Epidermal melanocyte (primary cell): ENCODE measurements around the gene ARHGAP31.
"Not testable (repeated sequence)": the region's sequence is repeated elsewhere in the genome, so short reads cannot be mapped to it uniquely, and the experiment has no call there.

Source experiments
- DNase-seq: peaks from one replicate; pipeline ENCODE4 v3.0.0; 2011; ENCODE audit warnings: low spot score; ENCODE audit not compliant: insufficient read length

ARHGAP31 gene

DNA sequence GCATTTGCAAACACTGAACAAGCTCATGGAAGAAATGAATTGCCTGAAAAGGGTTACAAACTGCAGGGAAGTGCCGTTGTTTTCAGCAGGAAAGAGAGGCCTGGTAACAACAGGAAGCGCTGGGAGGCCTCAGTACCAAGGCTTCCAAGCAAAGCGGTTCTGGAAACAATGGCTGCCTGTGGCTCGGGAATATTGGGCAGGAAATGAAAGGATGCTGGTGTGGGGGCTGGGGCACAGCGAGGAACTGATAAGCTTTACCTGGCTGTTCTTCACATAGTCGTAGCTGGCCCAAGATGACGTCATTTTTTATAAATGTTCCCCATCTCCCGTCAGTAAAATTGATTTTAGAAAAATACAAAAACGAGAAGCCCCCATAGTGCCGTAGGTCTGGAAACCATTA is 55.9 kb downstream of the ARHGAP31 start:
- DNase-seq: no peak

DNA sequence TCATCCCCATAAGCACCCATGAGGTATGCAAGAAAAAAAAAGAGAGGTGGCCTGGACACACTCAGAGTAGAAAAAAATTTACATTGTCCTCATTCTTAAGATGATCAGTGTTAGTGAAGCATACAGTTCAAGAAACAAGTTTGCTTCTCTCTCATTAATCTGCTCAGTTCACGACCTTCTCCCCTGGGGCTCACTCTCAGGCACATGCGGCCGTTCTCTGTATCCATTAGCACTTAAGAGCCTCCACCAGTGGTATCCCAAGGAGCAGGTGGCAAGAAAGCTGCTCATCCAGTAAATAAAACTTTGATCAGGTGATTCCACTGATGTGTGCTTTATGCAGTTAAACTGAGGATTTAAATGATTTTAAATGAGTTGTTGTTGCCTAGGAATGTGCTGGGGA is 57.4 kb downstream of the ARHGAP31 start:
- DNase-seq: no peak

DNA sequence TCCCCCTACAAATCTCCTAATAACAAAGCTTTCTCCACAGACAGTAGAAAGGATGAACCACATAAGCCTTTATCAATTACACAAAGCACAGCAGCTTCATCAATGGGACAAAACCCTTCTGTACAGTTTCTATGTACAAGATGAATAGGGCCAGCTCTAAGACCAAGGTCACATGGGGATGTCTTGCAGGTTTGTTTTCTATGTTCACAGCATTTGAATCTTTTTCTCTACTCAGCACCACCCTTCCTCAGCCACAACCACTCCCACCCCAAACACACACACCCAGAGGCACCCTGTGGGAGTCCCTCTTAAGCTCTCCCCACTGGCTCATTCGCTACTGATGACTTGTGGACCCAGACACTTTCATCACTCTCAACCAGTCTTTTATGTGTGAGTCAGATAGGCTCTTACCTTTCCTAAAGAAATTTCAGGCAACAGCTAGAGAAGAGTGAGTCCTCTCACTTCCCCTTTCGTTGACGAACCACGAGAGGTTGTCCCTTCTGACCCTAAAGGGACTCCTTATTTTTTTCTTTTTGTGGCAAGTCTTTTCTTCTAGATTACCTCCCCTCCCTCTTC is 57.9 kb downstream of the ARHGAP31 start:
- no peak for DNase-seq

DNA sequence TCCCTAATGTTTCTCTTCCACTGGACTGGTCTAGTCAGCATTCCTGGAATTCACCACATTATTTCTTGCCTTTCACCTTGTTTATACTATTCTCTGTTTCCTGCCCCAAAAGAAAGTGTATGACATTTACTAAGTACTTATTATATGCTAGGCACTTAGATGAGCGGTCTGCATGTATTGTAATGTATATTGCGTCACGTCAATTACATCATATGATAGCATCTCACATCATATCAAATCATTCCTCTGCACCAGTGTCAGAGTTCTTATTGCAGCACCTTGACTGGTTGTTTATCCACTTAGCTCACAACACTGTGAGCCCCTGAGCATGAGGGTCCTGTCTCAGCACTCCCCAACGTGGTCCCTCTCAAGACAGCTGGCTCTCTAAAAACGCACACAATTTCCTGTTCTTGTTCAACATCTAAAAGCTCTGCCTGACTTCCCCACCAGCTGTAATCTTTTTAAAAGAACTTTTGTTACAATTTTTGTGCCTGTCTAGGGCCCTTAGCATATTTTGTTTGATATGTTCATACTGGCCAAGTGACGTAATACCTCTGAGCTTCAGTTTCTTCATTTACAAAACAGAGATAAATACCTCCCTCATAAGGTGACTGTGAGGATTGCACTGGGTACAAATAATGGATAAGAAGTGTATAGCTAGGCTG is 58.8 kb downstream of the ARHGAP31 start:
- no peak for DNase-seq

DNA sequence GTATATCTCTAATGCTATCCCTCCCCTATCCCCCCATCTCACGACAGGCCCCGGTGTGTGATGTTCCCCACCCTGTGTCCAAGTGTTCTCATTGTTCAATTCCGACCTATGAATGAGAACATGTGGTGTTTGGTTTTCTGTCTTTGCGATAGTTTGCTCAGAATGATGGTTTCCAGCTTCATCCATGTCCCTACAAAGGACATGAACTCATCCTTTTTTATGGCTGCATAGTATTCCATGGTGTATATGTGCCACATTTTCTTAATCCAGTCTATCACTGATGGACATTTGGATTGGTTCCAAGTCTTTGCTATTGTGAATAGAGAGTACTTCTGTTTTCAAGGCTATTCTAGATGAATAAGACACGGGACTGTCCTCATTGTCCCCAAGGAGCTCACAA is 61.4 kb downstream of the ARHGAP31 start:
- DNase-seq: not testable (repeated sequence)

DNA sequence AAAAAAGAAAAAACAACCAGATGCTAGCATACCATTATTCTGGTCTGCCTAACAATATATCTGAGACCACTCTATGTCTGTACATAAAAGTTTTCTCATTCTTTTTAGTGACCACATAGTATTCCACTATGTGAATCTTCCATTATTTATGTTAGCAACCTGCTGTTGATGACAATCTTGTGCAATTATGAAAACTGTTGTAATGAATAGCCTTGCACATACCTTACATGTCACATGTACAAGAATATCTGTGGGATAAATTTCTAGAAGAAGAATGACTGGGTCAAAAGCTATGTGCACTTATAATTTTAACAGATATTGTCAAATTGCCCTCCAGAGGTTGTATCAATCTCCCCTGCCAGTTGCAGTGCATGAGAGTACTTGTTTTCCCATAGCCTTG is 62.5 kb downstream of the ARHGAP31 start:
- DNase-seq: no peak

DNA sequence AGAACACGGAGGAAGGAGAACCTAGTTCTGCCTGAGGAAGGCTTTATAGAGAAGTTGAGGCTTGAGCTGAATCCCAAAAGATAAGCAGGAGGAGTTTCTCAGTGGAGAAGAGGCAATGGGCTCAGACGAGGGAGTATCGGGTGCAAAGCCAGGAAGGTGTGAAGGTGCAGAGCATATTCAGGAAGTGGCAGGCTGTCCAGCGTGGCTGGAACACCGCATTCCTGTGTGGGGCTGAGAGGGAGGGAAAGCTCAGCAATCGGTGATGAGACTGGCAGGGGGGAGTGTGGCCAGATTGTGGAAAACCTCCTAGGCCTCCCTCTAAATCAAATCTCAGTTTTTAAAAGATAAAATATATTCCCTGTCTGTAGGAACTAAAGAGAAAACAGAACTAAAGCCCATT is 63.0 kb downstream of the ARHGAP31 start:
- no peak for DNase-seq

DNA sequence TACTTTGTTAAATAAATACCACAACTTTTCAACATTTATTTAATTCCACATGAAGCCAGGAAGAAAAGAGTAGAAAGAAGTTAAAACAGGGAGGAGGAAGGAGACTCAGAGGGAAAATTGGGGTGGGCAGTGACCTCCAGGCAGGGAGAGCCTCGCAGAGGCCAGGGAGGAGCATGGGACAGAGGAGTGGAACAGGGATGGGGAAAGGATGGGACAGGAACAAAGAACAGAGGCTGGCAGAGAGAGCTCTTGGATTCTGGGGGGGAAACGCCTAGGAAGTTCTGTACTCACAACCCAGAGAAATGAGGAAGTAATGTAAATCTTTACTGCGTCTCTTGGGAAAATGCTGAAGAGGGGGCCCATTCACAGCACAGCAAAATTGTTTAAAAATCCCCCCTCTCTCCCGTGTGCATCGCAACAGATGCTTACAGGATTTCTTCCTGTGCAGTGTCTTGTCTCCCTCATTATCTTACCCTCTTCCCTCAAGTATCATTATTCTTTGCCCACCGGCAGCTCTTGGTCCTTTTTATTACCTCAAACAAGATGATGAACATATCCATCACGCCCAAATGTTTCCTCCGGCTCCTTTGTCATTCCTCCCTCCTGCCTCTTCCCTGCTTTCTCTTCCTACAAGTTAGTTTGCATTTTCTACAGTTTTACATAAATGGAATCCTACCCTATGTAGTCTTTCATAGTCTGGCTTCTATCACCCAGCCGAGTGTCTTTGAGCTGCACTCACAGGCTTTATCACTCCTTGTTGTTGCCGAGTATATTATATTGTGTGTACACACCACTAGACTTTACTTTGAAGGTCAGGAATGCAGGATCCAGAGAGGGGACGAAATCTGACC is 65.5 kb downstream of the ARHGAP31 start:
- no peak for DNase-seq

DNA sequence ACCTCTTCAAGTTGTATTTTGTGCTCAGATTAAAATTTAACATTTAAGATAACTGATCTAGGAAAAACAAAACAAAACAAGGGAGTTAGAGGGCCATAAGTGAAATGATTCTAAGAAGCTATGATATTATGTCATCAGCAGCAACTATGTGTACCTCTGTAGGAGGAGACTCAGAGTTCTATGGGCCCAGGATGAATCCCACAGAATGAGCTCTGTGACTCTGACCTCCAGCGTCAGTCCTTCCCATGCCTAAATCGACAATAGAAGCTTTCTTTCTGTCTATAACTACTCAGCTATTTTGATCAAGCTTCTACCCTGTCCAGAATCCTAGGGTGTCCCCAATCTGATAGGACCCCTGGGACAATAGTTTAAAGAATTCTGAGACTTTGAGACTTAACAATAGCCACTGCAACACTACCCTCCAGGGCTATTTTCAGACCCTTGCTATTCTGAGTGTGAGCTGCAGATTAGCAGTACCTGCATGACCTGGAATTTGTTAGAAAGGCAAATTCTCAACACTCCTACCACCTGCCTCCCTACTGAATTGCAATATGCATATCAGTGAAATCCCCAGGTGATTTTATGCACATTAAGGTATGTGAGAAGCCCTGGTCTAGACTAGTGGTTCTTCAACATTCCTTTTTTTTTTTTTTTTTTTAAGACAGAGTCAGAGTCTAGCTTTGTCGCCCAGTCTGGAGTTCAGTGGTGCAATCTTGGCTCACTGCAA is 66.7 kb downstream of the ARHGAP31 start:
- no peak for DNase-seq

DNA sequence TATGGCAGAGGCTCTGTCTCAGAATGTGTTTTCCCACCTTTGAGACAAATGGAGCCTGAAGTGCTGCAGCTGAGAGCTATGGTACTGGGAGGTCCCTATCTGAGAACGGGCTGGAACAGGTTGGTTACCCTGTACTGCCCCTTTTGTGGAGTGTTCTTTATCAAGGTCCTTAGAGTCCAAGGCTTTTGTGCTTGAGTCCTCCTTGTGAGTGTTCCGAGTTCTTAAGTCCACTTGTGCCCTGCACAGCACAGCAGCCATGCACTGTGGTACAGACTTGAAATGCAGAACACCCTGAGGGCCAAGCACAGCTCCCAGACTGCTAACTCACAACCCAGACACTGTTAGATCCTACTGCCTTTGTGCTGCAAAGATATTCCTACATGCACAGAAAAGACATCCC is 67.8 kb downstream of the ARHGAP31 start:
- DNase-seq: no peak

DNA sequence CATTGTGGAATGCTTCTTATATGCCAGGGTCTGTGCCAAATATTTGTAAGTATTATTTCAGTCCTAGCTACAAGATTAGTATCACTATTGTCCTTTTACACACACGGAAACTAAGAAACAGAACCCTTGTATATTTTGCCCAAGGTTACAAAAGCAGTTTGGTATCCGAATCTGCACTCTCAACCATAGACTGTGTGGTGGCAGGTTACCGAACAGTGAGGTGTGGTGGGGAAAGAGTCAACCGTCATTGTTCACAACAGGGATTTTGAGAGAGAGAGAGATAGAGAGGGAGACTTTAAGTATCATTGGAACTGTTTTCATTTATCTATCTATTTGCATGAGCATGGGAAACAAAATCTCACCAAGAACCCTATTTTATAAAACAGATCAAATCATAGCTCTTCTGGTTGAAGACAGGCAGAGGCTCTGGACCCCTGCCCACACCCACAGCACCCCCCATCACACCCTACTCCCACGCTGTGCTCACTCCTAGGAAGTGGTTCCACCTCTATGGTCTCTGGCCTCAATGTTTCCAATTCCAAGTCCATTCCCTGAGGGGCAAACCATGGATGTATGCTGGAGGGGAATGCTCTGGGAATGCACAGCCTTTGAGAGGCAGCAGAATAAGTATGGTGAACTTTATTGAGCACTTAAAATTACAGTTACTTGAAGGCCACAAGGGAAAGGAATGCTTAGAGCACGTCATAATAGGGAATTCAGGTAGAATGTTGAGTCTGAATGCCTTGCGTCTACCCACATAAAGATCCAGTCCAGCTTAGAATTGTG is 69.0 kb downstream of the ARHGAP31 start:
- DNase-seq: no peak

DNA sequence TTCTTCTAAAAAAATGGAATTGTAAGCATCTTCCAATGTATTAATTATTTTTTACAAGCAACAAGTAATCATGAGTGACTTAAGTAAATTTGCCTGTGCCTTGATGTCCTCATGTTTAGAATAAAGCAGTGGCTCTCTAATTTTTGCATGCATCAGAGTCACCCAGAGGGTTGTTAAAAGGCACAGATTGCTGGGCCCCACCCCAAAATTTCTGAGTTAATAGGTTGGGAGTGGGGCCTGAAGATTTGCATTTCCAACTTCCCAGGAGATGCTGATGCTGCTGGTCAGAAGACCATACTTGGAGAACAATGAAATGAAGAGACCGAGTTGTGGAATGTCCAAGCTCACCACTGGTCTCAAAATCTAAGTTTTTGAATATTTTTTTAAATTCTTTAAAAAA is 70.2 kb downstream of the ARHGAP31 start:
- no peak for DNase-seq

DNA sequence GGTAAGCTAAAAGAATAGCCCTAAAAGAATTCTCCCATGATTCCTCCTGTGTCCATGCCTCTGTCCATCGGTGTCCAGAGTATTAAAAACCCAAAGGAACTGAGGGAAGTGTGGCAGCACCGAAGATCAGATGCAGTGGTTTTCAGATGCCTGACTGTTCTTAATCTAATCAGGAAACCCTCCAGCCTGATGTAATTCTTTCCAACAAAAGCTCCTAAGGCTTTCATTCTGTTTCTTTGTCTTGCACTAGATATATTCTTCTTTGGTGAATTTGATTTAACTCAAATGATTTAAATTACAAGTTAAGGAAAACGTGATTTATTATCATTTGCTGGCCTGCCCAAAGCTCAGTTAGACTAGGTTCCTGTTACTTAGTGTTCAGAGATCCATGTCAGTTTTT is 71.2 kb downstream of the ARHGAP31 start:
- no peak for DNase-seq

DNA sequence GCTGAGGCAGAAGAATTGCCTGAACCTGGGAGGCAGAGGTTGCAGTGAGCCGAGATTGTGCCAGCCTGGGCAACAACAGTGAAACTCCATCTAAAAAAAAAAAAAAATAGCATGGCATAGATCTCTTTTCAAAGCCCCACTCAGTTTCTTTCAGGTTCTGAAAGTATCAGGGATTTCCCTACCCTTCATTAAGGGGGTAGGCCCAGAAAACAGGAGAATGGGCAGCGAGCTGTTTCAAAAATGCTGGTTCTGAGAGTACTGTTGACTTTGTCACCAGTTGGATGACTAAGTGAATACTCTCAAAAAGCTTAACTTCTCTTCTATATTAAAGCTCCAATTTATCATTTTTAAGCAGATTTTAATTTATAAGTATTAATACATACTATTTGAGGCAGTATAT is 72.8 kb downstream of the ARHGAP31 start:
- no peak for DNase-seq

DNA sequence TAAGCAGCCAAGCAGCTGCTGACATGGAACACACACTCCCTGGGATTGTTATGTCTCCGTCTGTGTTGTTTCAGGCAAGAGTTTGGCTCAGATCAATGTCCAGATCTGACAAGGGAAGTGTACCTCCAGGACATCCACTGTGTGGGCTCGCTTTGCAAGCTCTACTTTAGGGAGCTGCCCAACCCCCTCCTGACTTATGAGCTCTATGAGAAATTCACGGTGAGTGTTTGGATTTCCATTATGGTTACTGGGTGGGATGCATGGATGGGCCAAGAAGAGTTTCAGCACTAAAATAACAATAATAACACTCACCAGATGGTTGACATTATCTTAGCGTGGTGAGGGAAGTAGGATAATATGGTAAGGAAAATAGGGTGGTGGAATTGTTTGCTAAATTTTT is 74.1 kb downstream of the ARHGAP31 start:
- DNase-seq: no peak

DNA sequence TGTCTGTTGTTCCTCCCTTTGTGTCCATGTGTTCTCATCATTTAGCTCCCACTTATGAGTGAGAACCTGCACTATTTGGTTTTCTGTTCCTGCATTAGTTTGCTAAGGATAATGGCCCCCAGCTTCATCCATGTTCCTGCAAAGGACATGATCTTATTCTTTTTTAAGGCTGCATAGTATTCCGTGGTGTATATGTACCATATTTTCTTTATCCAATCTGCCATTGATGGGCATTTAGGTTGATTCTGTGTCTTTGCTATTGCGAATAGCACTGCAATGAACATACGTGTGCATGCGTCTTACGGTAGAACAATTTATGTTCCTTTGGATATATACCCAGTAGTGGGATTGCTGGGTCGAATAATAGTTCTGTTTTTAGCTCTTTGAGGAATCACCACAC is 77.6 kb downstream of the ARHGAP31 start:
- not testable (repeated sequence) for DNase-seq

DNA sequence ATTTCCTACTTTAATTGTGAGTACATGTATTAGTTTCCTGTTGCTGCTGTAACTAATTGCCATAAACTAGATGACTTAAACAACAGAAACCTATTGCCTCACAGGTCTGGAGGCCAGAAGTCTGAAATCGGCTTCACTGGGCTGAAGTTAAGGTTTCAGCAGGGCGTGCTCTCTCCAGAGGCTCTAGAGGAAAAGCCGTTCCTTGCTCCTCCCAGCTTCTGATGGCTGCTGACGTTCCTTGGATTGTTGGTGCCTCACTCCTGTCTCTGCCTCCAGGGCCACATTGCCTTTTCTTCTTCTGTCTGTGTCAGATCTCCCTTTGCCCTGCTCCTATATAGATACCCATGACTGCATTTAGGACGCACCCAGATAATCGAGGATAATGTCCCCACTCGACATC is 80.9 kb downstream of the ARHGAP31 start:
- DNase-seq: no peak

DNA sequence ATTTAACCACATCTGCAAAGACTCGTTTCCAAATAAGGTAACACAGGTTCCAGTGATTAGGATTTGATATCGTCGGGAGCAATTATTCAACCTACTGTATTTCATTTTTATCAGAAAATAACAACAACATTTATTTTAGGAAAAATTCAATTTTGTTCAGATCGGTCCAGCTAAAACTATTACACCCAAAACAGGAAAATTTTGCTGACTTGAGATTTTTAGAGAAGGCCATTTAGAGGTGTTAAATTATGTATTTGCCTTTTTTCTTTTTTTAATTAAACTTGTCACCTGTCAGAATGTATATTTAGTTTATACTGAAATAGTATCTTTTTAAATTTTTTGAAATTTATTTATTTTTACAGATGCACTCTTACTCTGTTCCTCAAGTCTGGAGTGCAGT is 81.3 kb downstream of the ARHGAP31 start:
- DNase-seq: no peak

DNA sequence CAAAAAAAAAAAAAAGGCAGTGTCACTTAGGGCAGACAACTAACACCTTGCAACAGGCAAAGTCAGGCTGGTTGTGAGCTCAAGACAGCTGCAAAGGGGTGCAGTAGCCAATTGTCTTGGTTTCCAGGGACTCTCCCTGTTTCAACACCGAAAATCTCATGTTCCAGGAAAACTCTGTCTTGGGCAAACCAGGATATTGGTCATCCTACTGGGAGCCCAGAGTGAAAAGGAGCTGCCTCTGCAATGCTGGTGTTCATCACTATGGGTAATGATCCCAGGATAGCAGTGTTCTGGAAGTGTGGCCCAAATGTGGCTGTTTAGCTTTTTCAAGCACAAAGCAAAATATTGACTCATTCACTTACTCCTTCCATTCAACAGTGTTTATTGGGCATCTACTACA is 82.6 kb downstream of the ARHGAP31 start:
- DNase-seq: no peak

DNA sequence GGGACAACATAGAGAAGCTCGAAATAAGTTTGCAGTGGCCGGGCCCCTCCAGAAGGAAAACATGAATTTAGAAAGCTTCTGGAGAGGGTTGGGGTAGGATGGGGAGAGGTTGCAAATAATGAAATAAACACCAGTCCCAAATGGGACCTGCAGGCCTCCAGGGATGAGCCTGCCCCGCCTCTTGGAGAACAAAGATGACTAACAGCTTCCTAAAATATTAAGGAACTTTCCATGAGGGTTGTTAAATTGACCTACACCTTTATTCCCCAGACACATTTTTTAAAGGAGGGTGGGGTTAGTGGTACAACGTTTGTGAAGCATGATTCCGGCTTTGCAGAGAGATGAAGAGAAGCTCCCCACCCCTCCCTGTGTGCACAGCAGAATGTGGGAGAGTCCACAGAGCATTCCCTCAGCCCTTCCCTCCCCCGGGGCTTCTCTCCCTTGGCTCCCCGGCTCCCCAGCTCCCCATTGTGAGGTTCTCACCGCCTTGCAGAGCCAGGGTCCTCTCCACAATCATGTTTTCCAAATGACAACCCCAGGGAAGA is 84.1 kb downstream of the ARHGAP31 start:
- DNase-seq: no peak

DNA sequence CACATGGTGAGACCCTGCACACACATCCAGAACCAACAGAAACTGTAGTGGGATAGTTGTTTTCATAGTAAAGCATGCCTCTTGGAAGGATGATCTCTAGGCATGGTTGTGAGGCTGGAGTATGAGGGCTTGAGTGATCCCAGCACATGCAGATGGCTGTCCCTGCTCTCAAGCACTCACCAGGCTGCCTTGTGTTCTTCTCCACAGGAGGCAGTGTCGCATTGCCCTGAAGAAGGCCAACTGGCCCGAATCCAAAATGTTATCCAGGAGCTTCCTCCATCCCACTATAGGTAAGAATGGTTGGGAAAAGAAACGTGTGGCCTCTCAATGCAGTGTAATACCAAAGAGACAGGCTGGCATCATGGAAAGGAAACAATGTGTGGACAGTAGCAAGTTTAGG is 86.5 kb downstream of the ARHGAP31 start:
- no peak for DNase-seq
